Calu3 (cell line): ENCODE results near the gene DCAF4. TPM values are rescaled to one million over a fixed set of nuclear protein-coding genes. Genes with fewer than 3 reads are reported as not detected.

ENCODE experiments used
- BruUV-seq: library from RNA; stranded (reverse); fragments of 400-500 nt; replicated peaks from 2 replicates; lab custom pipeline; 2021; lab: Mats Ljungman, UMichigan
- CTCF ChIA-PET: fragments of 300-600 bp; sonication (Branson Sonifier 250); formaldehyde crosslinking; loops from one replicate; lab custom pipeline; 2022; ENCODE audit warnings: antibody characterized with exemption; lab: Charles Lee
- DNase-seq: peaks from one replicate; pipeline ENCODE4 v3.0.0; 2022
- H3K27ac Mint-ChIP-seq: one replicate; pipeline ENCODE4 v1.8.0; 2022; ENCODE audit warnings: mixed read lengths; ENCODE audit not compliant: unreplicated experiment
- H3K27me3 Mint-ChIP-seq: one replicate; pipeline ENCODE4 v1.8.0; 2022; ENCODE audit warnings: mixed read lengths; ENCODE audit not compliant: unreplicated experiment
- H3K36me3 Mint-ChIP-seq: one replicate; pipeline ENCODE4 v1.8.0; 2022; ENCODE audit warnings: mild to moderate bottlenecking, moderate library complexity, mixed read lengths; ENCODE audit not compliant: insufficient read depth, unreplicated experiment
- H3K4me1 Mint-ChIP-seq: one replicate; pipeline ENCODE4 v1.8.0; 2022; ENCODE audit warnings: mild to moderate bottlenecking, low read depth, mixed read lengths; ENCODE audit not compliant: unreplicated experiment
- H3K4me3 Mint-ChIP-seq: one replicate; pipeline ENCODE4 v1.8.0; 2022; ENCODE audit warnings: mild to moderate bottlenecking, low read depth, moderate library complexity, mixed read lengths; ENCODE audit not compliant: unreplicated experiment
- H3K9me3 Mint-ChIP-seq: one replicate; pipeline ENCODE4 v1.8.0; 2022; ENCODE audit warnings: low read depth, mixed read lengths; ENCODE audit not compliant: unreplicated experiment
- intact Hi-C: fragments of 100-400 bp; cut with micrococcal nuclease; formaldehyde crosslinking; loops from one replicate; pipeline ENCODE4 v1.10.0; 2022; ENCODE audit not compliant: unreplicated experiment
- total RNA-seq: library from RNA; stranded (reverse); gene quantifications from 2 replicates; pipeline ENCODE4 v1.2.3, GENCODE V29; 2022
- TF ChIP-seq, protein P1 (sequence below): fragments of 200-600 bp; IDR thresholded peaks from one replicate; pipeline ENCODE4 v1.8.0; 2022; ENCODE audit warnings: antibody characterized with exemption; ENCODE audit not compliant: unreplicated experiment

The DCAF4 gene
- total RNA-seq, 1 experiment from 2014 or later, result 20.8 TPM

GRCh38 chr14:72928872-72929271 is 2.6 kb downstream of the DCAF4 start:
- H3K36me3 Mint-ChIP-seq, result peaks cover 19% of the 10 kb centered on the region
- no peaks in the 10 kb centered on the region for H3K27me3 Mint-ChIP-seq
- BruUV-seq, result no TSS peak
- intact Hi-C loops, result no loop called here
- DNase-seq, result no peak
- CTCF ChIA-PET, result interaction anchor here (0.6 kb wide), 1 partner anchor 40 kb away, joined by 5 read pairs; no protein-coding TSS in a partner anchor
- no peak overlapping the region for H3K27ac Mint-ChIP-seq
- no peaks in the 10 kb centered on the region for H3K9me3 Mint-ChIP-seq
- no peak overlapping the region for H3K4me3 Mint-ChIP-seq
- H3K4me1 Mint-ChIP-seq, result peaks cover 16% of the 10 kb centered on the region
- TF ChIP-seq, protein P1, sequence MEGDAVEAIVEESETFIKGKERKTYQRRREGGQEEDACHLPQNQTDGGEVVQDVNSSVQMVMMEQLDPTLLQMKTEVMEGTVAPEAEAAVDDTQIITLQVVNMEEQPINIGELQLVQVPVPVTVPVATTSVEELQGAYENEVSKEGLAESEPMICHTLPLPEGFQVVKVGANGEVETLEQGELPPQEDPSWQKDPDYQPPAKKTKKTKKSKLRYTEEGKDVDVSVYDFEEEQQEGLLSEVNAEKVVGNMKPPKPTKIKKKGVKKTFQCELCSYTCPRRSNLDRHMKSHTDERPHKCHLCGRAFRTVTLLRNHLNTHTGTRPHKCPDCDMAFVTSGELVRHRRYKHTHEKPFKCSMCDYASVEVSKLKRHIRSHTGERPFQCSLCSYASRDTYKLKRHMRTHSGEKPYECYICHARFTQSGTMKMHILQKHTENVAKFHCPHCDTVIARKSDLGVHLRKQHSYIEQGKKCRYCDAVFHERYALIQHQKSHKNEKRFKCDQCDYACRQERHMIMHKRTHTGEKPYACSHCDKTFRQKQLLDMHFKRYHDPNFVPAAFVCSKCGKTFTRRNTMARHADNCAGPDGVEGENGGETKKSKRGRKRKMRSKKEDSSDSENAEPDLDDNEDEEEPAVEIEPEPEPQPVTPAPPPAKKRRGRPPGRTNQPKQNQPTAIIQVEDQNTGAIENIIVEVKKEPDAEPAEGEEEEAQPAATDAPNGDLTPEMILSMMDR, result no peak

DNA sequence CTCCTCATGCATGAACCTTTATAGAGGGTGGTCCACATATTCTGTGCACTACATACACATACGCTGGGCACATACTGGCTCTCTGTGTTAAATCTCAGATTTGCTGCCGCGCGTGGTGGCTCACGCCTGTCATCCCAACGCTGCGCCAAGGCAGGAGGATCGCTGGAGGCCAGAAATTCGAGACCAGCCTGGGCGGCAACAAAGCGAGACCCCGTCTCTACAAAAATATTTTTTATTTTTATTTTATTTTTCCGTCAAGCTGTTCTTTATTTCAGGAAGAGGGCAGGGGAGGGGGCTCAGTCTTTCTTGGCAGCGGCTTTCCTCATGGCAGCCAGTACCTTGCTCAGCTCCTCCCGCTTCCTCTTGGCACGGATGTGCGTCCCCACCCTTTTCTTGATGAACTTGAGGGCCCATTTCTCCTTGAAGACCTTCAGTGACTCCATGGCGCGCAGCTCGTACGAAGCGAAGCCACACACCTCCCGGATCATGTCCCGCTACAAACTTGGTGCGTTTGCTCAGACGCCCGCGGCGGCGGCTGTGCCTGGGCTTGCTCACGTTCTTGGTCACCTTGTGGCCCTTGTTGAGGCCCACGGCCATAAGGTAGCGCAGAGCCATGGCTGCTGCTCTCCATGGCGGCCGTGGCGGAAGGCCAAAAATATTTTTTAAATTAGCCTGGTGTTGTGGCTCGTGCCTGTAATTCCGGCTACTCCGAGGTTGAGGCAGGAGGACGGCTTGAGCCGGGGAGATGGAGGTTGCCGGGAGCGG is 3.2 kb downstream of the DCAF4 start:
- TF ChIP-seq, protein P1, result no peak
- peaks cover 19% of the 10 kb centered on the region for H3K36me3 Mint-ChIP-seq
- intact Hi-C loops, result no loop called here
- DNase-seq, result no peak
- H3K27ac Mint-ChIP-seq, result no peak overlapping the region
- H3K4me1 Mint-ChIP-seq, result peaks cover 12% of the 10 kb centered on the region
- BruUV-seq, result no TSS peak
- CTCF ChIA-PET, result interaction anchor here (0.6 kb wide), 1 partner anchor 41 kb away, joined by 5 read pairs; no protein-coding TSS in a partner anchor
- no peak overlapping the region for H3K4me3 Mint-ChIP-seq
- no peaks in the 10 kb centered on the region for H3K27me3 Mint-ChIP-seq
- no peaks in the 10 kb centered on the region for H3K9me3 Mint-ChIP-seq

DNA sequence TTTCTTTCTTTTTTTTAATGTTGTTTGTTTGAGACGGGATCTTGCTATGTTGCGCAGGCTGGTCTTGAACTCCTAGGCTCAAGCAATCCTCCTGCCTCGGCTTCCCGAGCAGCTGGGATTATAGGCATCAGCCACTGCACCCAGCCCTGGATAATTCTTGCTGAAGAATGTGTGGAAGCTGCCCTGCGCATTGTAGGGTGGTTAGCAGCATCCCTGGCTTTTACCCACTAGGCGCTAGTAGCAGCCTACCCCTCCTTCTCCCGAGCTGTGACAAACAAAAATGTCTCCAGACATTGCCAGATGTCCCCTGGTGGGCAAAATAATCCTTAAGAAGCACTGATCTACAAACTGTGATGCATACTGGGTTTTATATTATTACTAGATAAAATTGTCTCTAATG is 6.6 kb downstream of the DCAF4 start:
- intact Hi-C loops, result no loop called here
- CTCF ChIA-PET, result no interaction called here
- TF ChIP-seq, protein P1, result no peak
- Mint-ChIP-seq H3K27me3 (no peaks in the 10 kb centered on the region), H3K27ac (no peak overlapping the region), H3K4me1 (no peaks in the 10 kb centered on the region), H3K36me3 (peaks cover 9% of the 10 kb centered on the region), H3K4me3 (no peak overlapping the region), H3K9me3 (no peaks in the 10 kb centered on the region)
- BruUV-seq, result no TSS peak
- DNase-seq, result no peak

DNA sequence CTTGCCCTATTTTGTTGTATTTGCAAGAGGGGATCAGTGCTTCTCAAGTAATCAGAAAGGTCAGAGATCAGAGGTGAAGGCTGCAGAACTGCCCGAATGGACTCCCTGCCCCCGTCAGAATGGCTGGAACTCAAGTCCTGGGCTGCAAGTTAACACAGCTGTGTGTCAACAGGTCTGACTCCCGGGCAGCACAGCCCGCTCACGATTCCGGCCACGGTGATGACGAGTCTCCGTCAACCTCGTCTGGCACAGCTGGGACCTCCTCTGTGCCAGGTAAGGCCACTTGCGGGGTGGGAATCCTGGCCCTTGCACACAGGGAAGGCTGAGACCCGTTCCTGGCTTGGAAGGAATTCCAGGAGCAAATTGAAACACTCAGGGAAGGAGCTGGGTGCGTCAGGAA is 13.4 kb downstream of the DCAF4 start:
- Mint-ChIP-seq H3K9me3 (no peaks in the 10 kb centered on the region), H3K27ac (no peak overlapping the region), H3K4me3 (no peak overlapping the region), H3K27me3 (no peaks in the 10 kb centered on the region), H3K36me3 (peaks cover 19% of the 10 kb centered on the region), H3K4me1 (no peaks in the 10 kb centered on the region)
- CTCF ChIA-PET, result interaction anchor here (1.5 kb wide), 1 partner anchor 9 kb away, joined by 3 read pairs; no protein-coding TSS in a partner anchor
- BruUV-seq, result no TSS peak
- intact Hi-C loops, result no loop called here
- TF ChIP-seq, protein P1, result no peak
- no peak for DNase-seq
